HK-2 (cell line): ENCODE measurements around the gene MICAL2.

ENCODE experiments used
- DNase-seq: peaks from one replicate; pipeline ENCODE4 v3.0.0-alpha.2; 2018; ENCODE audit not compliant: unreplicated experiment

Gene MICAL2, protein sequence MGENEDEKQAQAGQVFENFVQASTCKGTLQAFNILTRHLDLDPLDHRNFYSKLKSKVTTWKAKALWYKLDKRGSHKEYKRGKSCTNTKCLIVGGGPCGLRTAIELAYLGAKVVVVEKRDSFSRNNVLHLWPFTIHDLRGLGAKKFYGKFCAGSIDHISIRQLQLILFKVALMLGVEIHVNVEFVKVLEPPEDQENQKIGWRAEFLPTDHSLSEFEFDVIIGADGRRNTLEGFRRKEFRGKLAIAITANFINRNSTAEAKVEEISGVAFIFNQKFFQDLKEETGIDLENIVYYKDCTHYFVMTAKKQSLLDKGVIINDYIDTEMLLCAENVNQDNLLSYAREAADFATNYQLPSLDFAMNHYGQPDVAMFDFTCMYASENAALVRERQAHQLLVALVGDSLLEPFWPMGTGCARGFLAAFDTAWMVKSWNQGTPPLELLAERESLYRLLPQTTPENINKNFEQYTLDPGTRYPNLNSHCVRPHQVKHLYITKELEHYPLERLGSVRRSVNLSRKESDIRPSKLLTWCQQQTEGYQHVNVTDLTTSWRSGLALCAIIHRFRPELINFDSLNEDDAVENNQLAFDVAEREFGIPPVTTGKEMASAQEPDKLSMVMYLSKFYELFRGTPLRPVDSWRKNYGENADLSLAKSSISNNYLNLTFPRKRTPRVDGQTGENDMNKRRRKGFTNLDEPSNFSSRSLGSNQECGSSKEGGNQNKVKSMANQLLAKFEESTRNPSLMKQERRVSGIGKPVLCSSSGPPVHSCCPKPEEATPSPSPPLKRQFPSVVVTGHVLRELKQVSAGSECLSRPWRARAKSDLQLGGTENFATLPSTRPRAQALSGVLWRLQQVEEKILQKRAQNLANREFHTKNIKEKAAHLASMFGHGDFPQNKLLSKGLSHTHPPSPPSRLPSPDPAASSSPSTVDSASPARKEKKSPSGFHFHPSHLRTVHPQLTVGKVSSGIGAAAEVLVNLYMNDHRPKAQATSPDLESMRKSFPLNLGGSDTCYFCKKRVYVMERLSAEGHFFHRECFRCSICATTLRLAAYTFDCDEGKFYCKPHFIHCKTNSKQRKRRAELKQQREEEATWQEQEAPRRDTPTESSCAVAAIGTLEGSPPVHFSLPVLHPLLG

DNA sequence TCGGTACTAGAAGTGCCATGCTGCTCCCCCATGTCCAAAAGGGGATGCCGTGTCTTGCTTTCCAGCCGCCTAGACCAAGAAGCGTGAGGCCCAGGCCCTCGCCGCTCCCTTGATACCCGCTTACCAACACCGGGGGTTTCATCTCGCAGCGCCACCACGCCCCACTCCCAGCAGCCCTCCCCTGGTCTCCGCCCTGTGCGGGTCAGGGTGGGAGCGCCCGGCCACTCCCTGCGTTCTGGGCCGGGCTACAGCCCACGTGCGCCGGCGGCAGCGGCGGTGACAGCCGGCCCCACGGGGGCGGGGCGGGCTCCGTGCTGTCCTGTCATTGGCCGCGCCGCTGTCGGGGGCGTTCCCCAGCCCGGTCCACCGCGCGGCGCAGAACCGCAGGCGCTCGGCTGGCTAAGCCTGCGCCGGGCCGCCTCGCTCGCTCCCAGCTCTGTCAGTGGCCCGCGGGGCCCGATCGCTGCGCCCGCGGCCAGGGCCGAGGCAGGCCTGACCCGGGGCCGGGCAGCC, at the start of gene MICAL2:
MICAL2 (plus strand) TSS at position 390 of the 513 bp plus-strand sequence. CDS start 51,566 bp downstream, outside the sequence.
- peak; percentile 79 for DNase-seq

- DNase-seq = no peak
Measured at GRCh38 chr11:12061851-12062560, 48.4 kb upstream of the MICAL2 start.

GRCh38 chr11:12063251-12063650, 47.1 kb upstream of the MICAL2 start:
- DNase-seq = no peak

DNA sequence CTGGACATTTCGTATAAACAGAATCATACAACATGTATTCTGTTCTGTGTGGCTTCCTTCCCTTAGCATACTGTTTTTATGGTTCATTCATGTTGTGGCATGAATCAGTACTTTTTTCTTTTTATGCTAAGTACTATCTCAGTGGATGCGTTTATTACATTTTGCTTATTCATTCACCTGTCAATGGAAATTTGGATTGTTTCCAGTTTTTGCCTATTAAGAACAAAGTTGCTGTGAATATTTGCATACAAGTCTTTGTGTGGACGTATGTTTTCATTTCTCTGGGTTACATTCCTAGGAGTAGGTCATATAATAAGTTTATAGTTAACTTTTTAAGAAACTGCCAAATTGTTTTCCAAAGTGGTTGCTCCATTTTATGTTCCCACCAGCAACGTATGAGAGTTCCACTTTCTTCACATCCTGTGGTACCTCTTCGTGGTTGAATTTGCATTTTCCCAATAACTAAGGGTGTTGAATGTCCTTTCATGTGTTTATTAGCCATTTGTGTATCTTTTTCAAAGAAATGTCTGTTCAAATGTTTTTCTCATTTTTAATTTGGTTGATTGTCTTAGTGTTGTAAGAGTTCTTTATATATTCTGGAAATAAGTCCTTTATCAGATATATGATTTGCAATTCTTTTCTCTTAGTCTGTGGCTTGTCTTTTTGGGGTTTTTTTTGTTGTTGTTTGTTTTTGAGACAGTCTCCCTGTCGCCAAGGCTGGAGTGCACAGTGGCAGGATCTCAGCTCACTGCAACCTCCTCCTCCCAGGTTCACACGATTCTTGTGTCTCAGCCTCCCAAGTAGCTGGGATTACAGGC, 46.0 kb upstream of the MICAL2 start:
- no peak for DNase-seq

- DNase-seq = no peak
Measured at GRCh38 chr11:12064954-12065280, 45.5 kb upstream of the MICAL2 start.

GRCh38 chr11:12066056-12066798, 44.2 kb upstream of the MICAL2 start:
- peak; percentile 75 for DNase-seq

GRCh38 chr11:12066799-12067508, 43.4 kb upstream of the MICAL2 start:
- DNase-seq = no peak

- DNase-seq = no peak
Measured at GRCh38 chr11:12067796-12068357, 42.5 kb upstream of the MICAL2 start.

DNA sequence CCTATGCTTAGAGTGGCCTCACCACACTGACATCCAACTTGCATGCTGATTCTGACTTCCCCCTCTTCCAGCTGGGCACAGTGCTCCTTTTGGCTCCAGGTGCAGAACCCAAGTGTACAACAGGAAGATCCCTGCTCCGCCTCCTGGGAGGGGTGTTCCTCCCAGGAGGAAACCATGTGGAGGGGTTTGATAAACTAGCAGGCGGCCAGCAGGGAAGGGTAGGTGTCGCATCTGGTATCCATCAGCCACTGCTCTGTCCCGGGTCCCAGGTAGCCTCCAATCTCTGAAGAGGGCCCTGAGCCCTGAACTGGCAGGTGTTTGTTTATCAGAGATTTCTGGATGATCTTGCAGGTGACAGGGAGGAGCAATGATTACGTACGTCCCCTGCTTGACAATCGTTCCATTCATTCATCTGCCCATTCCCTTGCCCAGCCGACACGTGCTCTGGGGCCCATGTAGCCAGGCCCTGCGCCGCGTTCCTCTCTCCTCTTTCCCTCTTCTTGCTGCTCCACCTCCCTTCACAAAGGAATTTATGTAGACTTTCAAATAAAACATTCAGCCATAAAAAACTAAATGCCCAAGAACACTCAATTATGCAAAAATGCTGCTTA, 41.2 kb upstream of the MICAL2 start:
- DNase-seq = no peak

- no peak for DNase-seq
Measured at GRCh38 chr11:12070446-12071267, 39.7 kb upstream of the MICAL2 start.

- no peak for DNase-seq
Measured at GRCh38 chr11:12071574-12071973, 38.8 kb upstream of the MICAL2 start.

DNA sequence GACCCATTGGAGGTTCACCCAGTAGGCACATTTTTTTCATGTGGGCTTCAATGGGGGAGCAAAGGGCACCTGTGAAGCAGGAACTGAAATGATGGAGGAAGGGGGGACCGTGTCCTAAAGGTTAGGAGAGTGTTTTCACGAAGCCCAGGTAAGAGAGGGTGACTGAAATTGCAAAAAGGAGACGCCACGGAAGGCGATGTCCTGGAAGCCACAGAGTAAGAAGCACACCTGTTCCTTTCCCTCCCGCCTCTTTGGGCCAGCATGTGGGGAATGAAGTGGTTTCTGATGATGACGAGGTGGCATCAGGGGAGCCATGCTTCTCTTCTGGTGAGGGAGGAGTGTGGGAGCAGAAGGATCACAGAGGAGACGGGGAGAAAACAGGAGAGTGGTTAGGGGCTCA, 37.0 kb upstream of the MICAL2 start:
- DNase-seq = no peak

GRCh38 chr11:12073886-12074285, 36.5 kb upstream of the MICAL2 start:
- no peak for DNase-seq

- DNase-seq = no peak
Measured at GRCh38 chr11:12074529-12075195, 35.7 kb upstream of the MICAL2 start.

- no peak for DNase-seq
Measured at GRCh38 chr11:12075291-12075690, 35.1 kb upstream of the MICAL2 start.

- peak; percentile 67 for DNase-seq
Measured at GRCh38 chr11:12075822-12076821, 34.3 kb upstream of the MICAL2 start.
